K562 treated with DMSO at 1 percent for 4 hours (cell line): ENCODE data around the gene AIMP2. TPM values are rescaled to one million over a fixed set of nuclear protein-coding genes. Genes with fewer than 3 reads are reported as not detected.

Experiments used
- total RNA-seq: library from RNA; unstranded; fragments of 300-600 nt; gene quantifications from 2 replicates; pipeline ENCODE4 v1.2.3, GENCODE V29; 2022; ENCODE audit not compliant: insufficient read depth

AIMP2 gene
- total RNA-seq, result 22.8 and 30.7 TPM in 2 replicates

GRCh38 chr7:6008668-6009611, at the start of gene AIMP2, which contains the start of gene PMS2:
Gene AIMP2 (plus strand): TSS chr7:6009272. CDS start chr7:6009364, 92 bp downstream.
Gene PMS2 (minus strand): TSS chr7:6009049. CDS start chr7:6009019, 30 bp downstream.

DNA sequence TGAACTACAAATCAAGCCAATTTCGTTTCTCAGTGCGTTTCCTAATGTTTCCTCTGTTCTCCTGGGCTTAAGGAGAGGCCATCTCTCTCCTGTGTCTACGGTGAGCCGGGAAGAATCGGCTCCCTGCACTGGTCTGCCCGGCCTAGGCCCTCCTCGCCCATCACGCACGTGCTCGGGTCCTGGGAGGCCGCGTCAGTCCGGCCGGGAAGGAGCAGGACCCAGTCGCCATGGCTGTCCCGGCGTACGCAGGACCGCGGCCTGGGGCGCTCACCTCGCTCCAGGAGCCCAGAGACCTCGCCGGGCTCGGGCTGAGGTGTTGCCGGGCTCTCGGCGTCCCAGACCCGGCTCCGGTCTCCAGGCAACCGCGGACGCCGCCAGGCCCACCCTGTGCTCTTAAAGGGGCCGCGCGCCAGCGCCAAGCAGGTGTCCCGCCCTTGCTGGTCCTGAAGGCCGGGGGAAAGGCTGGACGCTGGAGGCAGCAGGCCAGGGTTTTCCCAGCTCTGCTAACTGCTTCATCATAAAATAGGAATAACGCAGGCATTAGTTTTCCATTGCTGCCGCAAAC, 38.6 kb upstream of the AIMP2 start, which contains the start of gene RSPH10B:
Gene RSPH10B (minus strand): TSS at position 343 of the 565 bp plus-strand sequence. CDS start 3,573 bp downstream, outside the sequence.

DNA sequence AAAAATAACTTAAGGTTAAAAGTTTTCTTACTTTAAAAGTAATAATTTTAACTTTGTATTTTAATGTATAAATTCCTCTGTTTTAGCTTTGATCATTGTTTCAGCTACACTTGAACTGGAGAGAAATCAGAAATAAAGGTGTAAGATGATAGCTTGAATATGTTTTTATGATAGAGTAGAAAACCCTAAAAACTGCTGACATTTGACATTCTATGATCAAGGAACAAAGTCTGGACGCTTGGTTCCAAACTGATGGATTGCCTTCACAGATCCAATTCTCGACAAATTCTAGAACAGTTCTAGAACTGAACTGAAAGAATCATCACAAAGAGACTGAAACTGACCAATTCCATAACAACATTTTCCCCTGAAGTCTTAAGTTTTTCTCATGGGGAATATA, 21.9 kb downstream of the AIMP2 start, which contains the start of gene ANKRD61:
Gene ANKRD61 (plus strand): TSS at position 389 of the 400 bp plus-strand sequence. CDS start 0 bp downstream, at position 389.

Other genes starting within 250 kb of the AIMP2 start
- gene RNF216, start 227.6 kb upstream of the AIMP2 start, total RNA-seq, result 14.3 and 21.3 TPM in 2 replicates
- gene OCM, start 128.5 kb upstream of the AIMP2 start, total RNA-seq, result not detected in 2 replicates
- 56.8 and 71.2 TPM in 2 replicates for gene CCZ1, start 110.5 kb upstream of the AIMP2 start, total RNA-seq
- not detected in 2 replicates for gene RSPH10B, start 38.6 kb upstream of the AIMP2 start, total RNA-seq
- gene PMS2, start 223 bp upstream of the AIMP2 start, total RNA-seq, result 8.4 and 8.8 TPM in 2 replicates
- gene ANKRD61, start 22.1 kb downstream of the AIMP2 start, total RNA-seq, result 1.2 TPM in 1 of 2 replicates, not detected in the other
- gene EIF2AK1, start 49.9 kb downstream of the AIMP2 start, total RNA-seq, result 93.2 and 105 TPM in 2 replicates
- 8.6 and 9.8 TPM in 2 replicates for gene USP42, start 95.7 kb downstream of the AIMP2 start, total RNA-seq